ENCODE results near the gene ADCY6. TPM values are rescaled to one million over a fixed set of nuclear protein-coding genes. Genes with fewer than 3 reads are reported as not detected.

The ADCY6 gene
- polyA plus RNA-seq, 1 donor (not counting 4 experiments of a cell fraction or from before 2014, with no cell fraction given): 13.2 TPM

GRCh38 chr12:48781750-48782456 is 7.0 kb downstream of the ADCY6 start:
- H3K4me1 ChIP-seq (ENCODE audit: control insufficient read depth, extremely low read depth, insufficient read depth, low read length): peaks cover 11% of the 10 kb centered on the region
- no peak overlapping the region for H3K27ac ChIP-seq (ENCODE audit: control insufficient read depth, insufficient read depth, low read length)
- H4K20me1 ChIP-seq (ENCODE audit: control insufficient read depth, extremely low read depth, insufficient read depth, low read length): peaks cover 2% of the 10 kb centered on the region
- peaks cover 5% of the 10 kb centered on the region for H3K79me2 ChIP-seq (ENCODE audit: control insufficient read depth, insufficient read depth, low read length)
- H3K36me3 ChIP-seq (ENCODE audit: control insufficient read depth in 2 of 2, extremely low read depth in 1 of 2, insufficient read depth in 2 of 2, low read length in 2 of 2): peaks cover 0 to 4% of the 10 kb centered on the region in 2 experiments
- no peaks in the 10 kb centered on the region for H3K9me3 ChIP-seq (ENCODE audit: control insufficient read depth, low read depth, low read length)
- H3K27me3 ChIP-seq (ENCODE audit: control insufficient read depth, extremely low read depth, insufficient read depth, low read length): no peaks in the 10 kb centered on the region
- FAIRE-seq: no peak
- H3K9ac ChIP-seq (ENCODE audit: control insufficient read depth, extremely low read depth, insufficient read depth, low read length): no peak overlapping the region
- no peak overlapping the region for H2AFZ ChIP-seq (ENCODE audit: control insufficient read depth, low read length)
- H3K9me1 ChIP-seq (ENCODE audit: control insufficient read depth, extremely low read depth, insufficient read depth, low read length): no peaks in the 10 kb centered on the region
- TF ChIP-seq EZH2 (IDR thresholded peaks at IDR 0.05; ENCODE audit: low read length) (no peak), CTCF (optimal IDR thresholded peaks at IDR 0.05 in 1 of 3, IDR thresholded peaks at IDR 0.05 in 1 of 3, conservative IDR thresholded peaks at IDR 0.05 in 1 of 3; ENCODE audit: extremely low read depth in 1 of 3, insufficient read depth in 2 of 3, low read length in 3 of 3) (no peak)
- dilution Hi-C loops (cut with MboI; ENCODE audit: extremely low pct_ligation_motif_present, low sequenced_read_pairs): no loop called here
- H3K4me2 ChIP-seq (ENCODE audit: control insufficient read depth, extremely low read depth, insufficient read depth, low read depth, low read length): no peak overlapping the region
- no peak for DNase-seq (ENCODE audit: low read depth, low spot score)
- no peak overlapping the region for H3K4me3 ChIP-seq (ENCODE audit: control insufficient read depth in 2 of 3, extremely low read depth in 1 of 3, insufficient read depth in 2 of 3, low read depth in 1 of 3, low read length in 3 of 3)

- Histone ChIP-seq H3K4me1 (ENCODE audit: control insufficient read depth, extremely low read depth, insufficient read depth, low read length) (peaks cover 11% of the 10 kb centered on the region), H4K20me1 (ENCODE audit: control insufficient read depth, extremely low read depth, insufficient read depth, low read length) (peaks cover 2% of the 10 kb centered on the region)
These were observed 8.4 kb downstream of the ADCY6 start for GRCh38 chr12:48780381-48781025.

More at GRCh38 chr12:48780381-48781025, 8.4 kb downstream of the ADCY6 start:
- Histone ChIP-seq H3K9me3 (ENCODE audit: control insufficient read depth, low read depth, low read length) (no peaks in the 10 kb centered on the region), H3K36me3 (ENCODE audit: control insufficient read depth in 2 of 2, extremely low read depth in 1 of 2, insufficient read depth in 2 of 2, low read length in 2 of 2) (peaks cover 0 to 13% of the 10 kb centered on the region in 2 experiments), H3K9ac (ENCODE audit: control insufficient read depth, extremely low read depth, insufficient read depth, low read length) (no peak overlapping the region), H3K4me2 (ENCODE audit: control insufficient read depth, extremely low read depth, insufficient read depth, low read depth, low read length) (no peak overlapping the region), H2AFZ (ENCODE audit: control insufficient read depth, low read length) (no peak overlapping the region), H3K4me3 (ENCODE audit: control insufficient read depth in 2 of 3, extremely low read depth in 1 of 3, insufficient read depth in 2 of 3, low read depth in 1 of 3, low read length in 3 of 3) (no peak overlapping the region), H3K9me1 (ENCODE audit: control insufficient read depth, extremely low read depth, insufficient read depth, low read length) (no peaks in the 10 kb centered on the region), H3K79me2 (ENCODE audit: control insufficient read depth, insufficient read depth, low read length) (peaks cover 2% of the 10 kb centered on the region), H3K27me3 (ENCODE audit: control insufficient read depth, extremely low read depth, insufficient read depth, low read length) (no peaks in the 10 kb centered on the region), H3K27ac (ENCODE audit: control insufficient read depth, insufficient read depth, low read length) (no peak overlapping the region)
- TF ChIP-seq CTCF (optimal IDR thresholded peaks at IDR 0.05 in 1 of 3, IDR thresholded peaks at IDR 0.05 in 1 of 3, conservative IDR thresholded peaks at IDR 0.05 in 1 of 3; ENCODE audit: extremely low read depth in 1 of 3, insufficient read depth in 2 of 3, low read length in 3 of 3) (no peak), EZH2 (IDR thresholded peaks at IDR 0.05; ENCODE audit: low read length) (no peak)
- FAIRE-seq: no peak
- dilution Hi-C loops (cut with MboI; ENCODE audit: extremely low pct_ligation_motif_present, low sequenced_read_pairs): no loop called here
- no peak for DNase-seq (ENCODE audit: low read depth, low spot score)

All from keratinocyte (primary cell).